Neural cell (in vitro differentiated cells): Measurements from ENCODE around the gene BABAM1. TPM values are rescaled to one million over a fixed set of nuclear protein-coding genes. Genes with fewer than 3 reads are reported as not detected.

Experiments used
- H2AFZ ChIP-seq: fragments of 200-600, 300-800 bp; sonication (generic), shearing (Covaris generic); 2 replicates; pipeline ENCODE4 v1.6.0; 2014; ENCODE audit warnings: low read depth, mild to moderate bottlenecking, antibody characterized with exemption, low read length, moderate library complexity
- H3F3A ChIP-seq: fragments of 200-600 bp; shearing (Covaris generic); 2 replicates; pipeline ENCODE4 v1.6.1; 2016; ENCODE audit warnings: mild to moderate bottlenecking, moderate library complexity, mixed read lengths, antibody characterized with exemption, low read length; ENCODE audit not compliant: insufficient read depth, poor library complexity, severe bottlenecking
- H3K27ac ChIP-seq: fragments of 200-600, 300-800 bp; sonication (generic), shearing (Covaris generic); 2 replicates; pipeline ENCODE4 v1.5.1; 2014; ENCODE audit warnings: mild to moderate bottlenecking, low read length, moderate library complexity
- H3K27me3 ChIP-seq: fragments of 300-800, 200-600 bp; sonication (generic), shearing (Covaris generic); 2 replicates; pipeline ENCODE4 v1.6.0; 2014; ENCODE audit warnings: mild to moderate bottlenecking, low read depth, low read length, moderate library complexity; ENCODE audit not compliant: insufficient read depth
- H3K36me3 ChIP-seq: fragments of 300-800, 200-600 bp; sonication (generic), shearing (Covaris generic); 2 replicates; pipeline ENCODE4 v1.5.1; 2014; ENCODE audit warnings: mild to moderate bottlenecking, antibody characterized with exemption, low read length, moderate library complexity; ENCODE audit not compliant: insufficient read depth
- H3K4me2 ChIP-seq: fragments of 300-800, 200-600 bp; sonication (generic), shearing (Covaris generic); 2 replicates; pipeline ENCODE4 v1.6.0; 2014; ENCODE audit warnings: mild to moderate bottlenecking, low read length
- H3K4me3 ChIP-seq: fragments of 300-800, 200-600 bp; sonication (generic), shearing (Covaris generic); 2 replicates; pipeline ENCODE4 v1.5.1; 2014; ENCODE audit warnings: mild to moderate bottlenecking, low read length, moderate library complexity
- H3K79me2 ChIP-seq: fragments of 200-600 bp; shearing (Covaris generic); replicated peaks from 2 replicates; pipeline ENCODE4 v1.6.0; 2014; ENCODE audit warnings: mild to moderate bottlenecking, low read length, moderate library complexity; ENCODE audit not compliant: insufficient read depth
- H3K9ac ChIP-seq: fragments of 300-800, 200-600 bp; sonication (generic), shearing (Covaris generic); 2 replicates; pipeline ENCODE4 v1.6.1; 2016; ENCODE audit warnings: mild to moderate bottlenecking, low read length, mixed read lengths
- H3K9me2 ChIP-seq: fragments of 200-600 bp; shearing (Covaris generic); 2 replicates; pipeline ENCODE4 v1.6.1; 2016; ENCODE audit warnings: mild to moderate bottlenecking, low read length, mixed read lengths; ENCODE audit not compliant: insufficient read depth
- H3K9me3 ChIP-seq: fragments of 200-600, 300-800 bp; sonication (generic), shearing (Covaris generic); 2 replicates; pipeline ENCODE4 v1.6.1; 2016; ENCODE audit warnings: mild to moderate bottlenecking, mixed run types, low read length, moderate library complexity, mixed read lengths
- H4K20me1 ChIP-seq: fragments of 200-600 bp; shearing (Covaris generic); 2 replicates; pipeline ENCODE4 v1.6.1; 2016; ENCODE audit warnings: mild to moderate bottlenecking, mixed run types; ENCODE audit not compliant: insufficient read depth
- EP300 ChIP-seq: fragments of 450-650 bp; conservative IDR thresholded peaks from 2 replicates; pipeline ENCODE4 v1.6.1; 2014; ENCODE audit warnings: antibody characterized with exemption, mild to moderate bottlenecking, moderate library complexity; ENCODE audit not compliant: poor library complexity, severe bottlenecking
- EZH2 ChIP-seq: fragments of 200-600, 300-800 bp; shearing (Covaris generic), sonication (generic); IDR thresholded peaks from 2 replicates; pipeline ENCODE4 v1.6.1; 2014; ENCODE audit warnings: antibody characterized with exemption, low read length, borderline replicate concordance, mild to moderate bottlenecking; ENCODE audit not compliant: insufficient read depth, poor library complexity, severe bottlenecking
- MXI1 ChIP-seq: fragments of 450-650 bp; conservative IDR thresholded peaks from 2 replicates; pipeline ENCODE4 v1.6.1; 2014; ENCODE audit warnings: antibody characterized with exemption, mild to moderate bottlenecking; ENCODE audit not compliant: poor library complexity, severe bottlenecking
- POLR2AphosphoS5 ChIP-seq: IDR thresholded peaks from 2 replicates; pipeline ENCODE4 v1.6.1; 2012
- RAD21 ChIP-seq: fragments of 450-650 bp; conservative IDR thresholded peaks from 2 replicates; pipeline ENCODE4 v1.6.1; 2014; ENCODE audit warnings: antibody characterized with exemption, mild to moderate bottlenecking, moderate library complexity
- SMC3 ChIP-seq: fragments of 450-650 bp; conservative IDR thresholded peaks from 2 replicates; pipeline ENCODE4 v1.6.1; 2014; ENCODE audit warnings: antibody characterized with exemption, mild to moderate bottlenecking, moderate library complexity; ENCODE audit not compliant: poor library complexity
- TAF1 ChIP-seq: IDR thresholded peaks from 2 replicates; pipeline ENCODE4 v1.6.1; 2012; ENCODE audit warnings: low read depth
- polyA plus RNA-seq: library from polyadenylated mRNA; depleted of rRNA; stranded (reverse); fragments of >200 nt; gene quantifications from 2 replicates; pipeline ENCODE4 v1.2.3, GENCODE V29; 2014
- TF ChIP-seq, protein P1 (sequence below): IDR thresholded peaks from 2 replicates; pipeline ENCODE4 v1.6.1; 2012; ENCODE audit warnings: borderline replicate concordance
- TF ChIP-seq, protein P2 (sequence below): fragments of 450-650 bp; IDR thresholded peaks from 2 replicates; pipeline ENCODE4 v1.5.1; 2014; ENCODE audit warnings: antibody characterized with exemption, mild to moderate bottlenecking, moderate library complexity; ENCODE audit not compliant: poor library complexity, severe bottlenecking

Gene BABAM1
- polyA plus RNA-seq, 1 donor from 2014 or later, result 123 TPM

DNA sequence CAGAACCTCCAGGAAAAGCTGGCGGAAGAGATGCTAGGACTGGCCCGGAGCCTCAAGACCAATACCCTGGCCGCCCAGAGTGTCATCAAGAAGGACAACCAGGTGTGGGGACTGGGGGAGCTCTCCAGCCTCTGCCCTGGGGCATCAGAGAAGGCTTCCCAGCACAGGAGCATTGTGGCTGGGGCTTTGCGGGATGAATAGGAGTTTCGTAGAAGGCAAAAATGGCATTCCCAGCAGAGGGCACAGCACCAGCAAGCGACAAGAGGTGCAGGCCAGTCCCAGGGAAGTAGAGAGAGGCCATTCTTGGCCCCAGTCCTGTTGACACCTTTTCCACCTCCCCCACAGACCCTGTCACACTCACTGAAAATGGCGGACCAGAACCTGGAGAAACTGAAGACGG is 48.0 kb upstream of the BABAM1 start (continued):
- TF ChIP-seq EZH2, result no peak

DNA sequence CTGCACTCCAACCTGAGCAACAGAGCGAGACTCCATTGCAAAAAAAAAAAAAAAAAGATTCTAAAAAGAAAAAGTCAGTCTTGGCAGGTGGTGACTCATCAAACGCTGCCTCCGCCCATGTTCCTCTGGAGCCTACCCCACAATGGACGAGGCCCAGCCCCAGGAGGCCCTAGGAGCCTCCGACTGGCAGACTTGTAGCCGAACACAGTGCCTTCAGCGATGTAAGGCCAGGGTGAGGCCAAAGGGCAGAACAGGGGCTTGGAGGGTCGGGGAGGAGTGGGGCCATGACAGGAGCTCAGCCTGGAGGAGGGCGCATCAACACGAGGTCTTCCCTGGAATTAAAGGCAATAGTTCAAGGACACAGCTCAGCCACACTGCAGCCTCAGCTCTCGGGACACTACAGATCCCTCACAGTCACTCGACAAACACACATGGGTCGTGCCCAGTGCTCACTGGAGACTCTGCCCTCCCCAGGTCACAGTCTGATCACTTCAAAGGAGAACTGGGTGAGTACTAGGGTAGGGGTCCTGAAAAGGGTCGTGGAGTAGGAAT is 47.0 kb upstream of the BABAM1 start:
- no peak for TF ChIP-seq TAF1
- TF ChIP-seq MXI1, result no peak
- TF ChIP-seq, protein P1, sequence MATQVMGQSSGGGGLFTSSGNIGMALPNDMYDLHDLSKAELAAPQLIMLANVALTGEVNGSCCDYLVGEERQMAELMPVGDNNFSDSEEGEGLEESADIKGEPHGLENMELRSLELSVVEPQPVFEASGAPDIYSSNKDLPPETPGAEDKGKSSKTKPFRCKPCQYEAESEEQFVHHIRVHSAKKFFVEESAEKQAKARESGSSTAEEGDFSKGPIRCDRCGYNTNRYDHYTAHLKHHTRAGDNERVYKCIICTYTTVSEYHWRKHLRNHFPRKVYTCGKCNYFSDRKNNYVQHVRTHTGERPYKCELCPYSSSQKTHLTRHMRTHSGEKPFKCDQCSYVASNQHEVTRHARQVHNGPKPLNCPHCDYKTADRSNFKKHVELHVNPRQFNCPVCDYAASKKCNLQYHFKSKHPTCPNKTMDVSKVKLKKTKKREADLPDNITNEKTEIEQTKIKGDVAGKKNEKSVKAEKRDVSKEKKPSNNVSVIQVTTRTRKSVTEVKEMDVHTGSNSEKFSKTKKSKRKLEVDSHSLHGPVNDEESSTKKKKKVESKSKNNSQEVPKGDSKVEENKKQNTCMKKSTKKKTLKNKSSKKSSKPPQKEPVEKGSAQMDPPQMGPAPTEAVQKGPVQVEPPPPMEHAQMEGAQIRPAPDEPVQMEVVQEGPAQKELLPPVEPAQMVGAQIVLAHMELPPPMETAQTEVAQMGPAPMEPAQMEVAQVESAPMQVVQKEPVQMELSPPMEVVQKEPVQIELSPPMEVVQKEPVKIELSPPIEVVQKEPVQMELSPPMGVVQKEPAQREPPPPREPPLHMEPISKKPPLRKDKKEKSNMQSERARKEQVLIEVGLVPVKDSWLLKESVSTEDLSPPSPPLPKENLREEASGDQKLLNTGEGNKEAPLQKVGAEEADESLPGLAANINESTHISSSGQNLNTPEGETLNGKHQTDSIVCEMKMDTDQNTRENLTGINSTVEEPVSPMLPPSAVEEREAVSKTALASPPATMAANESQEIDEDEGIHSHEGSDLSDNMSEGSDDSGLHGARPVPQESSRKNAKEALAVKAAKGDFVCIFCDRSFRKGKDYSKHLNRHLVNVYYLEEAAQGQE, result no peak
- TF ChIP-seq POLR2AphosphoS5, result no peak
- TF ChIP-seq RAD21, result no peak
- TF ChIP-seq, protein P2, sequence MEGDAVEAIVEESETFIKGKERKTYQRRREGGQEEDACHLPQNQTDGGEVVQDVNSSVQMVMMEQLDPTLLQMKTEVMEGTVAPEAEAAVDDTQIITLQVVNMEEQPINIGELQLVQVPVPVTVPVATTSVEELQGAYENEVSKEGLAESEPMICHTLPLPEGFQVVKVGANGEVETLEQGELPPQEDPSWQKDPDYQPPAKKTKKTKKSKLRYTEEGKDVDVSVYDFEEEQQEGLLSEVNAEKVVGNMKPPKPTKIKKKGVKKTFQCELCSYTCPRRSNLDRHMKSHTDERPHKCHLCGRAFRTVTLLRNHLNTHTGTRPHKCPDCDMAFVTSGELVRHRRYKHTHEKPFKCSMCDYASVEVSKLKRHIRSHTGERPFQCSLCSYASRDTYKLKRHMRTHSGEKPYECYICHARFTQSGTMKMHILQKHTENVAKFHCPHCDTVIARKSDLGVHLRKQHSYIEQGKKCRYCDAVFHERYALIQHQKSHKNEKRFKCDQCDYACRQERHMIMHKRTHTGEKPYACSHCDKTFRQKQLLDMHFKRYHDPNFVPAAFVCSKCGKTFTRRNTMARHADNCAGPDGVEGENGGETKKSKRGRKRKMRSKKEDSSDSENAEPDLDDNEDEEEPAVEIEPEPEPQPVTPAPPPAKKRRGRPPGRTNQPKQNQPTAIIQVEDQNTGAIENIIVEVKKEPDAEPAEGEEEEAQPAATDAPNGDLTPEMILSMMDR, result no peak
- TF ChIP-seq SMC3, result no peak
- no peak for TF ChIP-seq EP300
- no peak for TF ChIP-seq EZH2
- H3K9me2 ChIP-seq, result no peaks in the 10 kb centered on the region
- H3K9me3 ChIP-seq, result no peaks in the 10 kb centered on the region
- H3K27me3 ChIP-seq, result no peaks in the 10 kb centered on the region
- no peaks in the 10 kb centered on the region for H3K36me3 ChIP-seq
- no peak overlapping the region for H2AFZ ChIP-seq
- no peaks in the 10 kb centered on the region for H4K20me1 ChIP-seq
- H3K79me2 ChIP-seq, result no peaks in the 10 kb centered on the region
- no peak overlapping the region for H3K4me3 ChIP-seq
- no peaks in the 10 kb centered on the region for H3F3A ChIP-seq
- H3K9ac ChIP-seq, result no peak overlapping the region
- no peak overlapping the region for H3K27ac ChIP-seq
- no peak overlapping the region for H3K4me2 ChIP-seq

DNA sequence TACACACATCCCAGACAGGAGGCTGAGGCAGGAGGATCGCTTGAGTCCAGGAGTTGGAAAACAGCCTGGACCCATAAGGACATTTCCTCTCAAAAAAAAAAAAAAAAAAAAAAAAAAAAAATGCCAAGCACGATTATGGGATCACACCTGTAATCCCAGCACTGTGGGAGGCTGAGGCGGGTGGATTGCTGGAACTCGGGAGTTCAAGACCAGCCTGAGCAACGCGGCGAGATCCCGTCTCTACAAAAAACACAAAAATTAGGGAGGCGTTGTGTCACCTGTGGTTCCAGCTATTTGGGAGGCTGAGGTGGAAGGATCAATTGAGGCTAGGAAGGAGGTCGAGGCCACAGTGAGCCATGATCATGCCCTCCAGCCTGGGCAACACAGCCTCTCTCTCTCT is 42.2 kb upstream of the BABAM1 start:
- Histone ChIP-seq H3K9ac (no peak overlapping the region), H3K79me2 (no peaks in the 10 kb centered on the region), H3K27ac (no peak overlapping the region), H3K27me3 (no peaks in the 10 kb centered on the region), H3K4me2 (no peak overlapping the region), H3F3A (no peaks in the 10 kb centered on the region), H3K36me3 (no peaks in the 10 kb centered on the region), H4K20me1 (no peaks in the 10 kb centered on the region), H2AFZ (no peak overlapping the region), H3K4me3 (no peak overlapping the region), H3K9me2 (no peaks in the 10 kb centered on the region), H3K9me3 (no peaks in the 10 kb centered on the region)
- TF ChIP-seq EP300, result no peak
- TF ChIP-seq EZH2, result no peak
- TF ChIP-seq POLR2AphosphoS5, result no peak
- TF ChIP-seq RAD21, result no peak
- no peak for TF ChIP-seq TAF1
- TF ChIP-seq, protein P2, result no peak
- TF ChIP-seq, protein P1, result no peak
- no peak for TF ChIP-seq SMC3
- no peak for TF ChIP-seq MXI1
